Retinal pigment epithelial cell (primary cell): ENCODE measurements around the gene PI4KA.

Experiments
- DNase-seq: peaks from one replicate; pipeline ENCODE4 v3.0.0-alpha.2; 2010; ENCODE audit warnings: low read depth
- H3K4me3 ChIP-seq: 2 replicates; pipeline ENCODE4 v1.5.1; 2011; ENCODE audit warnings: mild to moderate bottlenecking, low read length, control low read depth, moderate library complexity
- CTCF ChIP-seq: conservative IDR thresholded peaks from 2 replicates; pipeline ENCODE4 v1.5.1; 2011; ENCODE audit warnings: low read depth, low read length, control low read depth, inconsistent platforms

PI4KA gene

GRCh38 chr22:20873214-20873613 is 14.6 kb upstream of the PI4KA start:
- no peak overlapping the region for H3K4me3 ChIP-seq
- DNase-seq: no peak
- TF ChIP-seq CTCF: no peak

GRCh38 chr22:20869234-20869633 is 10.6 kb upstream of the PI4KA start:
- TF ChIP-seq CTCF: no peak
- no peak for DNase-seq
- H3K4me3 ChIP-seq: no peak overlapping the region

GRCh38 chr22:20868025-20868962 is 9.7 kb upstream of the PI4KA start:
- no peak overlapping the region for H3K4me3 ChIP-seq
- no peak for DNase-seq
- TF ChIP-seq CTCF: no peak

GRCh38 chr22:20867179-20868024 is 8.8 kb upstream of the PI4KA start:
- no peak overlapping the region for H3K4me3 ChIP-seq
- DNase-seq: no peak
- TF ChIP-seq CTCF: no peak

- no peak overlapping the region for H3K4me3 ChIP-seq
- TF ChIP-seq CTCF: no peak
- no peak for DNase-seq
Observed at GRCh38 chr22:20866736-20867135, 8.1 kb upstream of the PI4KA start.

GRCh38 chr22:20865875-20866445 is 7.3 kb upstream of the PI4KA start:
- TF ChIP-seq CTCF: no peak
- no peak overlapping the region for H3K4me3 ChIP-seq
- no peak for DNase-seq
